IMR-90 (cell line): ENCODE measurements around the gene NME7. TPM values are rescaled to one million over a fixed set of nuclear protein-coding genes. Genes with fewer than 3 reads are reported as not detected.

Experiments
- ATAC-seq: fragments of 200-7000 bp; cut with Tn5 transposase; 2 replicates; pipeline ENCODE4 v1.9.1; 2020; ENCODE audit warnings: low read depth, mild to moderate bottlenecking, moderate library complexity
- BruUV-seq: library from RNA; stranded (reverse); fragments of 400-500 nt; replicated peaks from 2 replicates; lab custom pipeline; 2021; lab: Mats Ljungman, UMichigan
- CTCF ChIA-PET: fragments of 300-600 bp; formaldehyde crosslinking; extraction: SDS; loops from one replicate; lab custom pipeline; 2021; ENCODE audit warnings: antibody characterized with exemption; lab: Yijun Ruan, JAX
- POLR2A ChIA-PET: fragments of 300-600 bp; sonication (Branson Sonifier 250); formaldehyde crosslinking; loops from one replicate; lab custom pipeline; 2022; ENCODE audit warnings: antibody characterized with exemption; ENCODE audit not compliant: unreplicated experiment; lab: Charles Lee
- DNase-seq: peaks from one replicate; pipeline ENCODE4 v3.0.0; 2013
- H2AFZ ChIP-seq: replicated peaks from 2 replicates; pipeline ENCODE3; 2013; ENCODE audit warnings: low read length, mild to moderate bottlenecking; ENCODE audit not compliant: poor library complexity
- H2AK5ac ChIP-seq: 2 replicates; pipeline ENCODE4 v1.6.1; 2013; ENCODE audit warnings: low read depth, low read length, inconsistent platforms
- H2AK9ac ChIP-seq: replicated peaks from 2 replicates; pipeline ENCODE3; 2013; ENCODE audit warnings: mild to moderate bottlenecking, low read depth, low read length, moderate library complexity; ENCODE audit not compliant: poor library complexity
- H2BK120ac ChIP-seq: 2 replicates; pipeline ENCODE4 v1.6.1; 2013; ENCODE audit warnings: low read depth, low read length, inconsistent platforms
- H2BK15ac ChIP-seq: 3 replicates; pipeline ENCODE4 v1.6.1; 2013; ENCODE audit warnings: low read depth, low read length, inconsistent platforms
- H2BK20ac ChIP-seq: 2 replicates; pipeline ENCODE4 v1.6.1; 2013; ENCODE audit warnings: low read depth, mild to moderate bottlenecking, inconsistent platforms, low read length, moderate library complexity
- H2BK5ac ChIP-seq: 2 replicates; pipeline ENCODE4 v1.6.1; 2013; ENCODE audit warnings: mild to moderate bottlenecking, low read depth, low read length, inconsistent platforms; ENCODE audit not compliant: poor library complexity, severe bottlenecking
- H3K14ac ChIP-seq: replicated peaks from 2 replicates; pipeline ENCODE4 v1.6.1; 2013; ENCODE audit warnings: low read depth, low read length, inconsistent platforms
- H3K18ac ChIP-seq: 2 replicates; pipeline ENCODE4 v1.6.1; 2013; ENCODE audit warnings: low read depth, low read length, control low read depth
- H3K23ac ChIP-seq: 2 replicates; pipeline ENCODE4 v1.6.1; 2013; ENCODE audit warnings: low read depth, low read length, inconsistent platforms
- H3K27ac ChIP-seq: 2 replicates; pipeline ENCODE4 v1.5.1; 2013; ENCODE audit warnings: mild to moderate bottlenecking, control low read depth, low read length; ENCODE audit not compliant: insufficient read depth
- H3K27me3 ChIP-seq: 2 replicates; pipeline ENCODE4 v1.6.1; 2013; ENCODE audit warnings: low read length; ENCODE audit not compliant: control insufficient read depth, insufficient read depth
- H3K36me3 ChIP-seq: 2 replicates; pipeline ENCODE4 v1.6.1; 2013; ENCODE audit warnings: low read length, mixed read lengths; ENCODE audit not compliant: control insufficient read depth, insufficient read depth
- H3K4ac ChIP-seq: 2 replicates; pipeline ENCODE4 v1.6.1; 2013; ENCODE audit warnings: low read depth, low read length, inconsistent platforms
- H3K4me1 ChIP-seq: 2 replicates; pipeline ENCODE4 v1.6.1; 2013; ENCODE audit warnings: low read length, mixed read lengths; ENCODE audit not compliant: control insufficient read depth, insufficient read depth
- H3K4me2 ChIP-seq: 2 replicates; pipeline ENCODE4 v1.6.1; 2013; ENCODE audit warnings: low read depth, mild to moderate bottlenecking, control low read depth, low read length, moderate library complexity
- H3K4me3 ChIP-seq: 2 replicates; pipeline ENCODE4 v1.5.1; 2013; ENCODE audit warnings: low read depth, mild to moderate bottlenecking, control low read depth, low read length, moderate library complexity; ENCODE audit not compliant: insufficient read depth
- H3K56ac ChIP-seq: 2 replicates; pipeline ENCODE4 v1.6.1; 2013; ENCODE audit warnings: low read length, inconsistent platforms; ENCODE audit not compliant: insufficient read depth; ENCODE audit errors: extremely low read depth
- H3K79me1 ChIP-seq, 2 experiments: 2 replicates each; pipeline ENCODE4 v1.6.1; 2013; ENCODE audit warnings: low read length in 2 of 2, inconsistent platforms in 1 of 2, low read depth in 1 of 2
- H3K9ac ChIP-seq: 2 replicates; pipeline ENCODE4 v1.6.1; 2013; ENCODE audit warnings: low read depth, low read length, control low read depth
- H3K9me1 ChIP-seq: 2 replicates; pipeline ENCODE4 v1.6.1; 2013; ENCODE audit warnings: low read length, inconsistent platforms; ENCODE audit not compliant: insufficient read depth
- H3K9me3 ChIP-seq: 2 replicates; pipeline ENCODE4 v1.6.1; 2013; ENCODE audit warnings: low read length; ENCODE audit not compliant: control insufficient read depth, insufficient read depth
- H4K20me1 ChIP-seq: 2 replicates; pipeline ENCODE4 v1.6.1; 2013; ENCODE audit warnings: low read length, inconsistent platforms; ENCODE audit not compliant: insufficient read depth
- H4K5ac ChIP-seq: 2 replicates; pipeline ENCODE4 v1.6.1; 2013; ENCODE audit warnings: mild to moderate bottlenecking, low read depth, low read length, control low read depth
- H4K8ac ChIP-seq, 2 experiments: 2 replicates each; pipeline ENCODE4 v1.6.1; 2013; ENCODE audit warnings: low read depth in 2 of 2, low read length in 2 of 2, control low read depth in 1 of 2, inconsistent platforms in 1 of 2
- H4K91ac ChIP-seq: 2 replicates; pipeline ENCODE4 v1.6.1; 2013; ENCODE audit warnings: low read depth, low read length, inconsistent platforms; ENCODE audit not compliant: insufficient read depth
- BHLHE40 ChIP-seq: fragments of 150-350 bp; IDR thresholded peaks from 2 replicates; pipeline ENCODE4 v1.6.1; 2016; ENCODE audit warnings: mild to moderate bottlenecking, low read depth, low read length
- CEBPB ChIP-seq: IDR thresholded peaks from 2 replicates; pipeline ENCODE4 v1.6.1; 2012; ENCODE audit warnings: low read depth, low read length, improper control_type of control experiment
- CHD1 ChIP-seq: IDR thresholded peaks from 2 replicates; pipeline ENCODE4 v1.6.1; 2012; ENCODE audit warnings: low read depth, low read length, improper control_type of control experiment
- CTCF ChIP-seq: conservative IDR thresholded peaks from 2 replicates; pipeline ENCODE4 v1.5.1; 2012; ENCODE audit warnings: mild to moderate bottlenecking, low read depth, low read length, improper control_type of control experiment
- FOS ChIP-seq: fragments of 150-350 bp; IDR thresholded peaks from 2 replicates; pipeline ENCODE4 v1.6.1; 2016; ENCODE audit warnings: low read depth, low read length
- MAFK ChIP-seq: IDR thresholded peaks from 2 replicates; pipeline ENCODE4 v1.6.1; 2012; ENCODE audit warnings: low read depth, low read length, improper control_type of control experiment
- MAZ ChIP-seq: IDR thresholded peaks from 2 replicates; pipeline ENCODE4 v1.6.1; 2012; ENCODE audit warnings: low read depth, mild to moderate bottlenecking, low read length, improper control_type of control experiment, moderate library complexity, borderline replicate concordance
- MXI1 ChIP-seq: IDR thresholded peaks from 2 replicates; pipeline ENCODE4 v1.6.1; 2012; ENCODE audit warnings: low read depth, mild to moderate bottlenecking, low read length, moderate library complexity, borderline replicate concordance
- NFE2L2 ChIP-seq: fragments of 150-350 bp; IDR thresholded peaks from 2 replicates; pipeline ENCODE4 v1.6.1; 2016; ENCODE audit warnings: low read depth, mild to moderate bottlenecking, low read length
- POLR2A ChIP-seq: IDR thresholded peaks from 2 replicates; pipeline ENCODE4 v1.6.1; 2012; ENCODE audit warnings: mild to moderate bottlenecking, low read depth, low read length
- RAD21 ChIP-seq: IDR thresholded peaks from 2 replicates; pipeline ENCODE4 v1.6.1; 2012; ENCODE audit warnings: low read length, improper control_type of control experiment
- RCOR1 ChIP-seq: IDR thresholded peaks from 2 replicates; pipeline ENCODE4 v1.6.1; 2012; ENCODE audit warnings: mild to moderate bottlenecking, low read length, improper control_type of control experiment; ENCODE audit not compliant: insufficient replicate concordance
- RFX5 ChIP-seq: IDR thresholded peaks from 2 replicates; pipeline ENCODE4 v1.8.0; 2012; ENCODE audit warnings: low read depth, mild to moderate bottlenecking, low read length, moderate library complexity
- SMC3 ChIP-seq: fragments of 150-350 bp; IDR thresholded peaks from 2 replicates; pipeline ENCODE4 v1.6.1; 2016; ENCODE audit warnings: low read depth, mild to moderate bottlenecking, antibody characterized with exemption, low read length, moderate library complexity
- USF2 ChIP-seq: fragments of 150-350 bp; IDR thresholded peaks from 2 replicates; pipeline ENCODE4 v1.6.1; 2017; ENCODE audit warnings: mild to moderate bottlenecking, antibody characterized with exemption, low read length, low read depth
- dilution Hi-C: fragments of 300-500 bp; cut with HindIII; formaldehyde crosslinking; loops from one replicate; pipeline ENCODE4 v1.14.3; 2018; ENCODE audit warnings: low sequenced_read_pairs; ENCODE audit not compliant: unreplicated experiment
- in situ Hi-C: fragments of 300-500 bp; cut with MboI; formaldehyde crosslinking; loops from 3 replicates; pipeline ENCODE4 v1.14.3; 2019; ENCODE audit warnings: low sequenced_read_pairs, inconsistent platforms, mixed read lengths
- intact Hi-C: fragments of 100-400 bp; cut with micrococcal nuclease; formaldehyde crosslinking; loops from 2 replicates; pipeline ENCODE4 v1.10.0; 2022
- polyA plus RNA-seq, 3 experiments: library from polyadenylated mRNA; depleted of rRNA; stranded (reverse); fragments of >200 nt; gene quantifications; 2 replicates each; pipeline ENCODE4 v1.2.3, GENCODE V29; 2012; ENCODE audit warnings: low replicate concordance in 1 of 3
- total RNA-seq: library from RNA; depleted of rRNA; stranded (reverse); fragments of >200 nt; gene quantifications from 2 replicates; pipeline ENCODE4 v1.2.3, GENCODE V29; 2012
- TF ChIP-seq, protein P1 (sequence below): fragments of 150-350 bp; IDR thresholded peaks from 2 replicates; pipeline ENCODE4 v1.6.1; 2016; ENCODE audit warnings: low read depth, mild to moderate bottlenecking, low read length, moderate library complexity, borderline replicate concordance

Gene NME7
- total and polyA plus RNA-seq, 2 of the 4 experiments (the other 2 are of a cell fraction) = 18.3 to 22.4 TPM

DNA sequence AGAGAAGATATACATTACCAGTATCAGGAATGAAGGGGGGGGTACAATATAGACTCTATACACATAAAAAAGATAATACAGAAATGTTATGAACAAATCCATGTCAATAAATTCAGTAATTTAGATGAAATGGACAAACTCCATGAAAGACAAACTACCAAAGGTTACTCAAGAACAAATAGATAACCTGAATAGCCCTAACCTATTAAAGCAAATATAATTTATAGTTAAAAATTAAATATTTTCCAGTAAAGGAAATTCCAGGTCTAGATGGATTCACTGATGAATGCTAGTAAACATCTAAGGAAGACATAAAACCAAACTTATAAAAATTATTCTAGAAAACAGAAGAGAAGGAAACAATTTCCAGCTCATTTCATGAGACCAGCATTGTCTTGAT, 13.6 kb upstream of the NME7 start:
- Histone ChIP-seq H2AK5ac (no peak overlapping the region), H3K79me1 (peaks cover 0 to 4% of the 10 kb centered on the region in 2 experiments; a peak in 2 of 4 replicates), H3K4me2 (no peak overlapping the region), H3K4me1 (no peaks in the 10 kb centered on the region), H3K27me3 (no peaks in the 10 kb centered on the region), H3K36me3 (peaks cover 19% of the 10 kb centered on the region), H4K20me1 (no peaks in the 10 kb centered on the region), H3K14ac (no peak overlapping the region), H4K8ac (no peak overlapping the region), H3K9me1 (no peaks in the 10 kb centered on the region), H2BK120ac (no peak overlapping the region), H2BK20ac (no peak overlapping the region), H3K27ac (no peak overlapping the region), H2AK9ac (no peak overlapping the region), H4K5ac (no peak overlapping the region), H3K4me3 (no peak overlapping the region), H3K9ac (no peak overlapping the region), H3K9me3 (no peaks in the 10 kb centered on the region), H3K23ac (no peak overlapping the region), H2AFZ (no peak overlapping the region), H3K18ac (no peak overlapping the region), H3K4ac (no peak overlapping the region), H3K56ac (no peak overlapping the region), H2BK5ac (no peak overlapping the region), H2BK15ac (no peak overlapping the region), H4K91ac (no peak overlapping the region)
- DNase-seq (no peak), ATAC-seq (no peak)
- TF ChIP-seq NFE2L2 (no peak), MAFK (no peak), RFX5 (no peak), FOS (no peak), RAD21 (no peak), CEBPB (no peak), MXI1 (no peak), MAZ (no peak), CTCF (no peak), USF2 (no peak), RCOR1 (no peak), SMC3 (no peak), BHLHE40 (no peak), POLR2A (no peak), CHD1 (no peak)
- TF ChIP-seq, protein P1, sequence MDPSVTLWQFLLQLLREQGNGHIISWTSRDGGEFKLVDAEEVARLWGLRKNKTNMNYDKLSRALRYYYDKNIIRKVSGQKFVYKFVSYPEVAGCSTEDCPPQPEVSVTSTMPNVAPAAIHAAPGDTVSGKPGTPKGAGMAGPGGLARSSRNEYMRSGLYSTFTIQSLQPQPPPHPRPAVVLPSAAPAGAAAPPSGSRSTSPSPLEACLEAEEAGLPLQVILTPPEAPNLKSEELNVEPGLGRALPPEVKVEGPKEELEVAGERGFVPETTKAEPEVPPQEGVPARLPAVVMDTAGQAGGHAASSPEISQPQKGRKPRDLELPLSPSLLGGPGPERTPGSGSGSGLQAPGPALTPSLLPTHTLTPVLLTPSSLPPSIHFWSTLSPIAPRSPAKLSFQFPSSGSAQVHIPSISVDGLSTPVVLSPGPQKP = no peak
- in situ Hi-C loops (no loop called here), intact Hi-C loops (no loop called here), dilution Hi-C loops (no loop called here)
- ChIA-PET CTCF (no interaction called here), POLR2A (no interaction called here)
- no TSS peak for BruUV-seq
